Stomach (tissue), 9 donors: ENCODE results near the gene STON2. TPM values are rescaled to one million over a fixed set of nuclear protein-coding genes. Genes with fewer than 3 reads are reported as not detected.
"Not testable (repeated sequence)": the region's sequence is repeated elsewhere in the genome, so short reads cannot be mapped to it uniquely, and the experiment has no call there.

ENCODE experiments used
- DNase-seq, 2 donors: peaks; one replicate each; pipeline versions ENCODE4 v3.0.0 to v3.0.0-alpha.2; 2013 to 2019
- H3K27ac ChIP-seq, 5 donors: fragments of 200-600 bp in 4 of 5; sonication (generic) in 4 of 5; one replicate each; pipeline ENCODE4 v1.5.1; 2013 to 2019; ENCODE audit warnings: mild to moderate bottlenecking in 1 of 5, moderate library complexity in 1 of 5
- H3K27me3 ChIP-seq, 3 donors: fragments of 200-600 bp; sonication (generic); one replicate each; pipeline ENCODE4 v1.5.1; 2017 to 2019; ENCODE audit warnings: mixed run types in 1 of 3
- H3K36me3 ChIP-seq, 4 donors: fragments of 200-600 bp; sonication (generic); 1 replicate in 3 of 4; 2 replicates in 1 of 4; pipeline ENCODE4 v1.5.1; 2016 to 2019
- H3K4me1 ChIP-seq, 4 donors: fragments of 200-600 bp; sonication (generic); one replicate each; pipeline ENCODE4 v1.5.1; 2016 to 2019
- H3K4me3 ChIP-seq, 4 donors: fragments of 200-600 bp; sonication (generic) in 3 of 4; one replicate each; pipeline ENCODE4 v1.5.1; 2016 to 2019; ENCODE audit warnings: mild to moderate bottlenecking in 1 of 4
- H3K9me3 ChIP-seq, 4 donors: fragments of 200-600 bp; sonication (generic); one replicate each; pipeline ENCODE4 v1.5.1; 2016 to 2019
- EP300 ChIP-seq: sonication (generic); formaldehyde crosslinking; IDR thresholded peaks from one replicate; pipeline ENCODE4 v1.6.1; 2017; ENCODE audit warnings: antibody characterized with exemption
- POLR2A ChIP-seq, 4 donors: fragments of 450-650 bp; IDR thresholded peaks; one replicate each; pipeline ENCODE4 v1.6.1; 2016; ENCODE audit warnings: antibody characterized with exemption in 4 of 4, control low read depth in 2 of 4, mild to moderate bottlenecking in 1 of 4, moderate library complexity in 1 of 4
- POLR2AphosphoS5 ChIP-seq, 3 donors: sonication (generic); formaldehyde crosslinking; IDR thresholded peaks; one replicate each; pipeline ENCODE4 v1.6.1; 2016; ENCODE audit warnings: antibody characterized with exemption in 3 of 3
- WGBS, 5 donors: extraction: QIAGEN DNeasy Blood & Tissue Kit in 3 of 5; methylation state at CpG; one replicate each; pipeline versions ENCODE4 v1.1.5 to v1.1.7; 2013 to 2018; 5-methylcytosine and 5-hydroxymethylcytosine counted together
- intact Hi-C: fragments of 100-400 bp; cut with DNase I; formaldehyde crosslinking; loops from one replicate; pipeline ENCODE4 v1.15.1; 2023; ENCODE audit warnings: low total_unique reads
- polyA plus RNA-seq, 3 donors: library from polyadenylated mRNA; stranded (reverse); fragments of 200-250 nt; gene quantifications; one replicate each; pipeline ENCODE4 v1.2.3, GENCODE V29; 2013
- total RNA-seq, 5 donors: library from RNA; depleted of rRNA; stranded (reverse); fragments of >200 nt; gene quantifications; one replicate each; pipeline versions ENCODE4 v1.1.0 to v1.2.3, GENCODE V29; 2014 to 2016
- TF ChIP-seq, protein P1 (sequence below), 7 experiments: fragments of 450-650 bp in 4 of 7; fragments of 200-600 bp in 3 of 7; sonication (generic) in 3 of 7; IDR thresholded peaks; one replicate each; pipeline ENCODE4 v1.5.1; 2016 to 2019; ENCODE audit warnings: antibody characterized with exemption in 7 of 7, control low read depth in 2 of 7, mild to moderate bottlenecking in 1 of 7
- donor health status: healthy with polysubstance abuse.
- donor health status: Bipolar disorder and iron deficiency.
- donor health status: healthy.

STON2 gene
- total and polyA plus RNA-seq, 8 donors, result 1.4 to 50.2 (median 8.3) TPM

DNA sequence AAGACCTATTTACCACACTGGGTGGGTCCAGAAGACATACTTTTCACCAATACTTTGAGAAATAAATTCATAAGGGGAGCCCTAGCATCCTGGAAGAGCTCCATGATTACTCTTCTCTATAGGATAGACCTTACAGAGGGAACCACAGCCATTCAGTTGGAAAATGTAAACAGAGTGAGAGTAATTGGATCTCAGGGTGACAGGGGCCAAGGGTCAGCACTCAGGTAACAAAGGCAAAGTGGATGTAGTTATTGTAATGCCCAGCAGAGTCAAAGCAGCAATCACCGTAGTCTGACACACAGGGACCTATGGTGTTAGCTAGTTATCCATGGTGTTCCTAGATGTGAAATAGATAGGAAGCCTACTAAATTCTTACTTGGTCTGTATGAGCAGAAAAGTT lies 168.6 kb downstream of the STON2 start:
- H3K27ac ChIP-seq, result no peak overlapping the region
- TF ChIP-seq EP300, result no peak
- no peak for TF ChIP-seq POLR2A (IDR thresholded peaks at IDR 0.05)
- TF ChIP-seq POLR2AphosphoS5 (IDR thresholded peaks at IDR 0.05), result no peak
- TF ChIP-seq, protein P1, sequence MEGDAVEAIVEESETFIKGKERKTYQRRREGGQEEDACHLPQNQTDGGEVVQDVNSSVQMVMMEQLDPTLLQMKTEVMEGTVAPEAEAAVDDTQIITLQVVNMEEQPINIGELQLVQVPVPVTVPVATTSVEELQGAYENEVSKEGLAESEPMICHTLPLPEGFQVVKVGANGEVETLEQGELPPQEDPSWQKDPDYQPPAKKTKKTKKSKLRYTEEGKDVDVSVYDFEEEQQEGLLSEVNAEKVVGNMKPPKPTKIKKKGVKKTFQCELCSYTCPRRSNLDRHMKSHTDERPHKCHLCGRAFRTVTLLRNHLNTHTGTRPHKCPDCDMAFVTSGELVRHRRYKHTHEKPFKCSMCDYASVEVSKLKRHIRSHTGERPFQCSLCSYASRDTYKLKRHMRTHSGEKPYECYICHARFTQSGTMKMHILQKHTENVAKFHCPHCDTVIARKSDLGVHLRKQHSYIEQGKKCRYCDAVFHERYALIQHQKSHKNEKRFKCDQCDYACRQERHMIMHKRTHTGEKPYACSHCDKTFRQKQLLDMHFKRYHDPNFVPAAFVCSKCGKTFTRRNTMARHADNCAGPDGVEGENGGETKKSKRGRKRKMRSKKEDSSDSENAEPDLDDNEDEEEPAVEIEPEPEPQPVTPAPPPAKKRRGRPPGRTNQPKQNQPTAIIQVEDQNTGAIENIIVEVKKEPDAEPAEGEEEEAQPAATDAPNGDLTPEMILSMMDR (IDR thresholded peaks at IDR 0.05), result no peak
- H3K36me3 ChIP-seq, result no peaks in the 10 kb centered on the region
- H3K9me3 ChIP-seq, result no peaks in the 10 kb centered on the region
- 63 to 82% (median 73%) methylated on average over 1 of the region's 1 CpG for WGBS, 5 donors
- DNase-seq, result no peak
- H3K27me3 ChIP-seq, result no peaks in the 10 kb centered on the region
- intact Hi-C loops, result no loop called here
- H3K4me3 ChIP-seq, result no peak overlapping the region
- no peaks in the 10 kb centered on the region for H3K4me1 ChIP-seq

DNA sequence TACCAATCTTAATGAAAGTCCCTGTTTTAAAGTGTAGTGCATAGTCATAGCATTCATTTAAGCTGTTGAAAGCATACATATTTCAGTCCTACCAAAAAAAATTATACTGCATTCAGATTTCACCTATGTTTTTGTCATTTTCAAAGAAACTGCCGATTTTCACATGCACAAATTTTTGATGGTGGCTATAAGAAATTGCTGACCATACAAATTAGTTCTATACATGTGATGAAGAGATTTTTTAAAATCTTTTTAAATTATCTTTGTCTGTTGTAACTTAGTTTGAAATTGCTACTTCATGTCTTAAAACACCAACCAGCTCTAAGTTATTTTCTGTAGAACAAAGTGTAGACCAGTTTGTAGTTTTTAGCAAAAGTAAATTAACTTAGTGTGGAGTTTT lies 175.9 kb downstream of the STON2 start:
- no peaks in the 10 kb centered on the region for H3K9me3 ChIP-seq
- H3K4me1 ChIP-seq, result peaks cover 11 to 16% (median 13%) of the 10 kb centered on the region in 4 donors
- no peaks in the 10 kb centered on the region for H3K27me3 ChIP-seq
- no peak overlapping the region for H3K27ac ChIP-seq
- TF ChIP-seq EP300, result no peak
- TF ChIP-seq, protein P1 (IDR thresholded peaks at IDR 0.05), result no peak
- no peak for TF ChIP-seq POLR2A (IDR thresholded peaks at IDR 0.05)
- no peak for TF ChIP-seq POLR2AphosphoS5 (IDR thresholded peaks at IDR 0.05)
- H3K36me3 ChIP-seq, result no peaks in the 10 kb centered on the region
- WGBS, 5 donors, result 90 to 98% (median 98%) methylated on average over 1 of the region's 1 CpG
- no peak for DNase-seq
- intact Hi-C loops, result no loop called here
- H3K4me3 ChIP-seq, result no peak overlapping the region

DNA sequence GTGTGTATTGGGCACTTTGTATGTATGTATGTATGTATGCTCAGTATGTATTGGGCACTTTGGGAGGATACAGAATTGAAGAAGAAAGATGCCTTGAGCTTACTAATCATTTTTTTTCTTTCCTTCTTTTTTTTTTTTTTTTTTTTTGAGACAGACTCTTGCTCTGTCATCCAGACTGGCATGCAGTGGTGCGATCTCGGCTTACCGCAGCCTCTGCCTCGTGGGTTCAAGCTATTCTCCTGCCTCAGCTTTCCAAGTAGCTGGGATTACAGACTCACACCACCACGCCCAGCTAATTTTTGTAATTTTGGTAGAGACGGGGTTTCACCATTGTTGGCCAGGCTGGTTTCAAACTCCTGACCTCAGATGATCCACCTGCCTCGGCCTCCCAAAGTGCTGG lies 176.3 kb downstream of the STON2 start:
- H3K27me3 ChIP-seq, DNase-seq, intact Hi-C loops, H3K27ac ChIP-seq, H3K36me3 ChIP-seq, H3K9me3 ChIP-seq, H3K4me3 ChIP-seq: not testable (repeated sequence)
- WGBS, 5 donors, result 96 to 98% (median 97%) methylated on average over 7 of the region's 7 CpGs
- peaks cover 11 to 18% (median 13%) of the 10 kb centered on the region in 4 donors for H3K4me1 ChIP-seq

DNA sequence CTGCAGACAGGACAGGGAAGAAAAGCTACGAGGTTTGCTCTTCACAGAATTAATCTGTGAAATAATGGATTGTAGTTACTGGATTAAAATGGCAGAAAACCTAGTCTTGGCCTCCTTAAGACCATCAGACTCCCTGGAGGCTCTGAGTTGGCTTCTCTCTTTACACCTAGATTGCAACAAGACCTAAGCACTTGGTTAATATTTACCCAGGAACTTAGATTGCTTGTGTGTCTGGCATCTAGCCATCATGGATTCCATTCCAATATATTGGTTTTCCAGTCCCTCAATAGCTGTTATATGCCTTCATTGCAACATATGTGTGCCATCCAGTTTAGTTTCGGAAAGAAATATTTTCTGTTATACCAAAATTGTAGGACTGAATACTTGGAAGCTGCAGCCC lies 177.4 kb downstream of the STON2 start:
- Histone ChIP-seq H3K4me1 (peaks cover 13 to 29% (median 20%) of the 10 kb centered on the region in 4 donors), H3K9me3 (no peaks in the 10 kb centered on the region), H3K27ac (peak overlapping the region in 4 of 5 donors; percentile 88 to 99 (median 98)), H3K27me3 (no peaks in the 10 kb centered on the region), H3K36me3 (no peaks in the 10 kb centered on the region), H3K4me3 (no peak overlapping the region)
- DNase-seq, result peak in 1 of 2 donors; percentile 69
- intact Hi-C loops, result no loop called here
- no peak for TF ChIP-seq EP300
- peak in 1 of 3 donors; percentile 13 for TF ChIP-seq POLR2AphosphoS5 (IDR thresholded peaks at IDR 0.05)
- TF ChIP-seq, protein P1 (IDR thresholded peaks at IDR 0.05), result no peak
- 71 to 86% (median 78%) methylated on average over 2 of the region's 2 CpGs for WGBS, 5 donors

DNA sequence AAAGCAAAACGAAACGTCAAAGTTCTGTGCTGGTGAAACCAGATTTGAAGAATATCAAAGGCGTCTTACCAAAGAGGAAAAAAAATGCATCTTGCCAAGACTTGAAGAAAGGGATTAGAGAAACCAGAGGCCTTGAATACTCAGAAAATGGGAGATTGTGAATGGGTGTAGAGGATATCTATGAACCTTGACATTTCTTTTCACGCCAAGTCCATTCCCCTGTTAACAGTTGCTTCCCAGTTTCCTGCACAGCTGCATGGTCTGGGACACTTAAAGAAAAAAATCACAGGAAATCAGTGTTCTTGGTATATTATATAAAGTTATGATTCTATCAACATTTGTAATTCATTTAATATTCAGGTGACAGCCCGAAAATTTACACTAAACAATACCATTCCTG lies 178.0 kb downstream of the STON2 start:
- H3K4me1 ChIP-seq, result peaks cover 13 to 35% (median 24%) of the 10 kb centered on the region in 4 donors
- H3K9me3 ChIP-seq, result no peaks in the 10 kb centered on the region
- DNase-seq, result peak in 1 of 2 donors; percentile 19
- H3K36me3 ChIP-seq, result no peaks in the 10 kb centered on the region
- H3K27ac ChIP-seq, result peak overlapping the region in 4 of 5 donors; percentile 88 to 99 (median 98)
- WGBS, 5 donors, result 80 to 84% (median 82%) methylated on average over 5 of the region's 5 CpGs
- peak overlapping the region in 1 of 4 donors; percentile 57 for H3K4me3 ChIP-seq
- intact Hi-C loops, result no loop called here
- H3K27me3 ChIP-seq, result no peaks in the 10 kb centered on the region
- TF ChIP-seq POLR2AphosphoS5 (IDR thresholded peaks at IDR 0.05) (no peak), EP300 (no peak)
